Kidney (tissue), 14 donors: ENCODE results near the gene SPECC1L. TPM values are rescaled to one million over a fixed set of nuclear protein-coding genes. Genes with fewer than 3 reads are reported as not detected.

Experiments
- DNase-seq, 5 donors: peaks; one replicate each; pipeline ENCODE4 v3.0.0-alpha.2; 2013 to 2020
- FAIRE-seq: peaks from 2 replicates; lab custom pipeline; 2012; peaks lifted over from hg19 to GRCh38; lab: Jason Lieb, UNC
- H3K27ac ChIP-seq, 2 donors: one replicate each; pipeline ENCODE4 v1.7.0; 2013; ENCODE audit warnings: low read depth in 2 of 2, low read length in 2 of 2, inconsistent platforms in 1 of 2
- H3K27me3 ChIP-seq: one replicate; pipeline ENCODE4 v1.7.1; 2013; ENCODE audit warnings: low read length, inconsistent platforms; ENCODE audit not compliant: control insufficient read depth, insufficient read depth
- H3K36me3 ChIP-seq, 3 donors: one replicate each; pipeline versions ENCODE4 v1.7.0 to v1.7.1; 2013; ENCODE audit warnings: low read length in 3 of 3, control low read depth in 1 of 3, inconsistent platforms in 1 of 3; ENCODE audit not compliant: insufficient read depth in 3 of 3, control insufficient read depth in 2 of 3
- H3K4me1 ChIP-seq, 3 donors: one replicate each; pipeline versions ENCODE4 v1.7.0 to v1.7.1; 2013; ENCODE audit warnings: low read length in 3 of 3, inconsistent platforms in 1 of 3, low read depth in 1 of 3; ENCODE audit not compliant: control insufficient read depth in 2 of 3, insufficient read depth in 2 of 3
- H3K4me3 ChIP-seq, 3 donors: one replicate each; pipeline versions ENCODE4 v1.7.0 to v1.8.1; 2013; ENCODE audit warnings: low read length in 3 of 3, control low read depth in 1 of 3, inconsistent platforms in 1 of 3
- H3K9ac ChIP-seq, 3 donors: one replicate each; pipeline versions ENCODE4 v1.7.0 to v1.7.1; 2013; ENCODE audit warnings: low read length in 3 of 3, control low read depth in 1 of 3, inconsistent platforms in 1 of 3
- H3K9me3 ChIP-seq, 3 donors: one replicate each; pipeline versions ENCODE4 v1.7.0 to v1.7.1; 2013; ENCODE audit warnings: low read length in 3 of 3, control low read depth in 1 of 3, inconsistent platforms in 1 of 3; ENCODE audit not compliant: control insufficient read depth in 2 of 3, insufficient read depth in 1 of 3
- intact Hi-C: fragments of 100-400 bp; cut with DNase I; formaldehyde crosslinking; loops from one replicate; pipeline ENCODE4 v1.11.1; 2022
- polyA plus RNA-seq: library from polyadenylated mRNA; stranded (reverse); fragments of 350-450 nt; fragmentation: Illumina TruSeq; extraction: RNeasy Lipid Tissue Mini Kit (QIAGEN cat#74804); gene quantifications from one replicate; pipeline ENCODE4 v1.2.3, GENCODE V29; 2014; ENCODE audit warnings: low read depth, low replicate concordance; ENCODE audit not compliant: insufficient read depth
- total RNA-seq: library from RNA; stranded (reverse); fragmentation: NEBNext Ultra II Directional; extraction: Animal tissue kit (Norgen Biotek cat#: 25700); gene quantifications from one replicate; pipeline ENCODE4 v1.2.1, GENCODE V29; 2021
- TF ChIP-seq, protein P1 (sequence below): IDR thresholded peaks from 3 replicates; pipeline ENCODE4 v1.5.1; 2012; ENCODE audit warnings: mild to moderate bottlenecking, moderate library complexity, borderline replicate concordance; ENCODE audit not compliant: insufficient read depth; ENCODE audit errors: extremely low read depth
- donor health status: control.
- donor health status: control.
- donor health status: control.
- donor health status: control.
- donor health status: control.
- donor health status: DM: yes; HTN: yes; CAD: no.
- donor health status: Normal renal cell carcinoma (clear cell type).

Gene SPECC1L
- total and polyA plus RNA-seq, 2 donors from 2014 or later = 11.1 to 65.8 TPM

DNA sequence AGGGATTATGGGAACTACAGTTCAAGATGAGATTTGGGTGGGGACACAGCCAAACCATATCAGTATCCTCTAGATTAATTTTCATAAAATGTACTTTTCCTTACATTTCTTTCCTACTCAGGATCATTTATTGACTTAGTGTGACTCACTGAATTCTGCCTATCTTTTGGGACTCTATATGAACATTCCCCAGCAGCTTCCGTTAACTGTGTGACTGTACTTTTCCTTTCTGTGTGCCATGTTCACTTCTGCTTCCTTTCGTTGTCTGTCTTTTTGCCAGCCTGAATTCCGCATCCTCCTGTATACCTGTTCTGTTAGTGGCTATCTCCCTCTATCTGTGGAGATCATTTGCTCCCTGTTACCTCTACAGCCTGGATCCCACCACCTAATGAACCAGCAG is 48.8 kb downstream of the SPECC1L start:
- Histone ChIP-seq H3K4me1 (no peaks in the 10 kb centered on the region), H3K27ac (no peak overlapping the region), H3K27me3 (no peaks in the 10 kb centered on the region), H3K9me3 (no peaks in the 10 kb centered on the region), H3K36me3 (peaks cover 5 to 31% (median 18%) of the 10 kb centered on the region in 3 donors), H3K9ac (no peak overlapping the region), H3K4me3 (no peak overlapping the region)
- intact Hi-C loops = no loop called here
- FAIRE-seq = no peak
- no peak for DNase-seq
- TF ChIP-seq, protein P1, sequence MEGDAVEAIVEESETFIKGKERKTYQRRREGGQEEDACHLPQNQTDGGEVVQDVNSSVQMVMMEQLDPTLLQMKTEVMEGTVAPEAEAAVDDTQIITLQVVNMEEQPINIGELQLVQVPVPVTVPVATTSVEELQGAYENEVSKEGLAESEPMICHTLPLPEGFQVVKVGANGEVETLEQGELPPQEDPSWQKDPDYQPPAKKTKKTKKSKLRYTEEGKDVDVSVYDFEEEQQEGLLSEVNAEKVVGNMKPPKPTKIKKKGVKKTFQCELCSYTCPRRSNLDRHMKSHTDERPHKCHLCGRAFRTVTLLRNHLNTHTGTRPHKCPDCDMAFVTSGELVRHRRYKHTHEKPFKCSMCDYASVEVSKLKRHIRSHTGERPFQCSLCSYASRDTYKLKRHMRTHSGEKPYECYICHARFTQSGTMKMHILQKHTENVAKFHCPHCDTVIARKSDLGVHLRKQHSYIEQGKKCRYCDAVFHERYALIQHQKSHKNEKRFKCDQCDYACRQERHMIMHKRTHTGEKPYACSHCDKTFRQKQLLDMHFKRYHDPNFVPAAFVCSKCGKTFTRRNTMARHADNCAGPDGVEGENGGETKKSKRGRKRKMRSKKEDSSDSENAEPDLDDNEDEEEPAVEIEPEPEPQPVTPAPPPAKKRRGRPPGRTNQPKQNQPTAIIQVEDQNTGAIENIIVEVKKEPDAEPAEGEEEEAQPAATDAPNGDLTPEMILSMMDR = no peak

DNA sequence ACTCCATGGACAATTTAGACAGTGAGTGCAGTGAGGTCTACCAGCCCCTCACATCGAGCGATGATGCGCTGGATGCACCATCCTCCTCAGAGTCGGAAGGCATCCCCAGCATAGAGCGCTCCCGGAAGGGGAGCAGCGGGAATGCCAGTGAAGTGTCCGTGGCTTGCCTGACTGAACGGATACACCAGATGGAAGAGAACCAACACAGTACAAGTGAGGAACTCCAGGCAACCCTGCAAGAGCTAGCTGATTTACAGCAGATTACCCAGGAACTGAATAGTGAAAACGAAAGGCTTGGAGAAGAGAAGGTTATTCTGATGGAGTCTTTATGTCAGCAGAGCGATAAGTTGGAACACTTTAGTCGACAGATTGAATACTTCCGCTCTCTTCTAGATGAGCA is 51.4 kb downstream of the SPECC1L start:
- Histone ChIP-seq H3K9me3 (no peaks in the 10 kb centered on the region), H3K4me1 (peaks cover 0 to 2% (median 0%) of the 10 kb centered on the region in 3 donors), H3K27ac (no peak overlapping the region), H3K27me3 (no peaks in the 10 kb centered on the region), H3K36me3 (peaks cover 0 to 20% (median 12%) of the 10 kb centered on the region in 3 donors), H3K9ac (no peak overlapping the region), H3K4me3 (no peak overlapping the region)
- DNase-seq = no peak
- no peak for FAIRE-seq
- intact Hi-C loops = loop anchor here (10.0 kb wide), 1 partner anchor 203 kb away; no protein-coding TSS in a partner anchor
- TF ChIP-seq, protein P1 = no peak

DNA sequence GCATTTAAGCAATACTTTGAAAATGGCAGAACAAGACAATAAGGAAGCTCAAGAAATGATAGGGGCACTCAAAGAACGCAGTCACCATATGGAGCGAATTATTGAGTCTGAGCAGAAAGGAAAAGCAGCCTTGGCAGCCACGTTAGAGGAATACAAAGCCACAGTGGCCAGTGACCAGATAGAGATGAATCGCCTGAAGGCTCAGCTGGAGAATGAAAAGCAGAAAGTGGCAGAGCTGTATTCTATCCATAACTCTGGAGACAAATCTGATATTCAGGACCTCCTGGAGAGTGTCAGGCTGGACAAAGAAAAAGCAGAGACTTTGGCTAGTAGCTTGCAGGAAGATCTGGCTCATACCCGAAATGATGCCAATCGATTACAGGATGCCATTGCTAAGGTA is 51.9 kb downstream of the SPECC1L start:
- intact Hi-C loops = loop anchor here (10.0 kb wide), 1 partner anchor 202 kb away; no protein-coding TSS in a partner anchor
- TF ChIP-seq, protein P1 = no peak
- peaks cover 0 to 20% (median 12%) of the 10 kb centered on the region in 3 donors for H3K36me3 ChIP-seq

DNA sequence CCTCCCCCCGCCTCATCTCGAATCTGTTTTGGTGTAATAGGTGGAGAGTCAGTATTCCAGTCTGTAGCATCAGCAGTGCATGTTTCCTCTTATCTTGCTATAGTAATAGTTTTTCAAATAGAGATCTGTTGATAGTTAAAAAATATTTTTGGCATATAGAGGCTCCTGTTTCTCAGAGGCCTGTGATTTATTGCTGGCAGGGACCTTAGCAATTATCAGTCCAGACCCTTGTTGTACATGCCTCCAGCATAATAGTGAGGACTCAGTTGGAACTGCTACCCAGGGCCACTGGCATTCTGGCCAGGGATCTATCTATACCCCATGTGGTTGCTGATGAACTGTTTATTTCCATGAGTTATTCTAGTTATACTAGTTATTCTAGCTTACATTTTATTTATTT is 52.6 kb downstream of the SPECC1L start:
- no peak overlapping the region for H3K9ac ChIP-seq
- no peak for FAIRE-seq
- no peaks in the 10 kb centered on the region for H3K27me3 ChIP-seq
- intact Hi-C loops = loop anchor here (10.0 kb wide), 1 partner anchor 202 kb away; no protein-coding TSS in a partner anchor
- DNase-seq = no peak
- no peak overlapping the region for H3K27ac ChIP-seq
- H3K9me3 ChIP-seq = no peaks in the 10 kb centered on the region
- H3K4me1 ChIP-seq = peaks cover 0 to 2% (median 0%) of the 10 kb centered on the region in 3 donors
- H3K36me3 ChIP-seq = peaks cover 0 to 20% (median 14%) of the 10 kb centered on the region in 3 donors
- TF ChIP-seq, protein P1 = no peak
- no peak overlapping the region for H3K4me3 ChIP-seq

More for the DNA sequence above, 51.9 kb downstream of the SPECC1L start:
- Histone ChIP-seq H3K9me3 (no peaks in the 10 kb centered on the region), H3K27me3 (no peaks in the 10 kb centered on the region), H3K4me3 (no peak overlapping the region), H3K4me1 (peaks cover 0 to 2% (median 0%) of the 10 kb centered on the region in 3 donors), H3K27ac (no peak overlapping the region), H3K9ac (no peak overlapping the region)
- FAIRE-seq (no peak), DNase-seq (no peak)
